Suprapubic skin (tissue), 4 donors: ENCODE results near the gene KAZN. TPM values are rescaled to one million over a fixed set of nuclear protein-coding genes. Genes with fewer than 3 reads are reported as not detected.

Experiments used
- DNase-seq, 2 donors: peaks; one replicate each; pipeline ENCODE4 v3.0.0-alpha.2; 2019; ENCODE audit warnings: low spot score in 2 of 2
- H3K27ac ChIP-seq: fragments of 200-600 bp; sonication (generic); one replicate; pipeline ENCODE4 v1.5.1; 2019
- H3K27me3 ChIP-seq: fragments of 200-600 bp; sonication (generic); one replicate; pipeline ENCODE4 v1.5.1; 2019
- H3K36me3 ChIP-seq: fragments of 200-600 bp; sonication (generic); one replicate; pipeline ENCODE4 v1.5.1; 2019
- H3K4me1 ChIP-seq: fragments of 200-600 bp; sonication (generic); one replicate; pipeline ENCODE4 v1.5.1; 2019
- H3K4me3 ChIP-seq: fragments of 200-600 bp; sonication (generic); one replicate; pipeline ENCODE4 v1.5.1; 2019; ENCODE audit warnings: mild to moderate bottlenecking
- H3K9me3 ChIP-seq: fragments of 200-600 bp; sonication (generic); one replicate; pipeline ENCODE4 v1.5.1; 2019
- EP300 ChIP-seq: sonication (generic); formaldehyde crosslinking; IDR thresholded peaks from one replicate; pipeline ENCODE4 v1.6.1; 2017; ENCODE audit warnings: antibody characterized with exemption
- POLR2A ChIP-seq, 2 donors: fragments of 450-650 bp; IDR thresholded peaks; one replicate each; pipeline ENCODE4 v1.6.1; 2017; ENCODE audit warnings: antibody characterized with exemption in 2 of 2, mild to moderate bottlenecking in 2 of 2, moderate library complexity in 2 of 2
- POLR2AphosphoS5 ChIP-seq, 3 donors: sonication (generic); formaldehyde crosslinking; IDR thresholded peaks; one replicate each; pipeline ENCODE4 v1.6.1; 2017; ENCODE audit warnings: antibody characterized with exemption in 3 of 3
- WGBS: methylation state at CpG from one replicate; pipeline ENCODE4 v1.1.5; 2018; 5-methylcytosine and 5-hydroxymethylcytosine counted together
- total RNA-seq, 4 donors: library from RNA; depleted of rRNA; stranded (reverse); fragments of >200 nt; gene quantifications; one replicate each; pipeline ENCODE4 v1.1.0, GENCODE V29; 2016
- TF ChIP-seq, protein P1 (sequence below), 2 donors: fragments of 200-600 bp in 1 of 2; fragments of 450-650 bp in 1 of 2; sonication (generic) in 1 of 2; IDR thresholded peaks; one replicate each; pipeline ENCODE4 v1.5.1; 2016 to 2019; ENCODE audit warnings: antibody characterized with exemption in 2 of 2, mild to moderate bottlenecking in 1 of 2, moderate library complexity in 1 of 2

Gene KAZN
- total RNA-seq, 4 donors from 2014 or later: 29.2 to 37.5 (median 31.7) TPM

DNA sequence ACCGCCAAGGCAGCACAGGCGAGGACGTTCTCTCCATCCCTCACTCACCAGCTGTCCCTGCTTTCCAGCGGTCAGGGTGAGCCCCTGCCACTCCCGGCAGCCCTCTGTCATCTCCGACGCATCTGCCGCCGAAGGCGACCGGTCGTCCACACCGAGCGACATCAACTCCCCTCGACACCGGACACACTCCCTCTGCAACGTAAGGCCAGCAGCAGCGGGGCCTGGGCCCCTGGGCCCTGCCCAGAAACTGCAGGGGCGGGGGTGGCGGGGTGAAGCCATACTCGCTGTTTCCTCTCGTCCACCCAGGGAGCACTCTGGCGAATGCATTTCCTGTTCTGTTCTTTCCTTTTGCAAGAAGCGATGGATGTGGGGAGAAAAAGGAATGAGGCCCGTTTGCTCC, 461.6 kb downstream of the KAZN start:
- no peaks in the 10 kb centered on the region for H3K4me1 ChIP-seq
- no peak for TF ChIP-seq EP300
- no peak for TF ChIP-seq POLR2A (IDR thresholded peaks at IDR 0.05)
- TF ChIP-seq, protein P1, sequence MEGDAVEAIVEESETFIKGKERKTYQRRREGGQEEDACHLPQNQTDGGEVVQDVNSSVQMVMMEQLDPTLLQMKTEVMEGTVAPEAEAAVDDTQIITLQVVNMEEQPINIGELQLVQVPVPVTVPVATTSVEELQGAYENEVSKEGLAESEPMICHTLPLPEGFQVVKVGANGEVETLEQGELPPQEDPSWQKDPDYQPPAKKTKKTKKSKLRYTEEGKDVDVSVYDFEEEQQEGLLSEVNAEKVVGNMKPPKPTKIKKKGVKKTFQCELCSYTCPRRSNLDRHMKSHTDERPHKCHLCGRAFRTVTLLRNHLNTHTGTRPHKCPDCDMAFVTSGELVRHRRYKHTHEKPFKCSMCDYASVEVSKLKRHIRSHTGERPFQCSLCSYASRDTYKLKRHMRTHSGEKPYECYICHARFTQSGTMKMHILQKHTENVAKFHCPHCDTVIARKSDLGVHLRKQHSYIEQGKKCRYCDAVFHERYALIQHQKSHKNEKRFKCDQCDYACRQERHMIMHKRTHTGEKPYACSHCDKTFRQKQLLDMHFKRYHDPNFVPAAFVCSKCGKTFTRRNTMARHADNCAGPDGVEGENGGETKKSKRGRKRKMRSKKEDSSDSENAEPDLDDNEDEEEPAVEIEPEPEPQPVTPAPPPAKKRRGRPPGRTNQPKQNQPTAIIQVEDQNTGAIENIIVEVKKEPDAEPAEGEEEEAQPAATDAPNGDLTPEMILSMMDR (IDR thresholded peaks at IDR 0.05): no peak
- no peak for TF ChIP-seq POLR2AphosphoS5 (IDR thresholded peaks at IDR 0.05)
- WGBS: 84% methylated on average over 25 of the region's 25 CpGs
- H3K36me3 ChIP-seq: peaks cover 88% of the 10 kb centered on the region
- H3K27me3 ChIP-seq: no peaks in the 10 kb centered on the region
- no peak for DNase-seq
- H3K27ac ChIP-seq: no peak overlapping the region
- peaks cover 5% of the 10 kb centered on the region for H3K9me3 ChIP-seq
- H3K4me3 ChIP-seq: no peak overlapping the region

DNA sequence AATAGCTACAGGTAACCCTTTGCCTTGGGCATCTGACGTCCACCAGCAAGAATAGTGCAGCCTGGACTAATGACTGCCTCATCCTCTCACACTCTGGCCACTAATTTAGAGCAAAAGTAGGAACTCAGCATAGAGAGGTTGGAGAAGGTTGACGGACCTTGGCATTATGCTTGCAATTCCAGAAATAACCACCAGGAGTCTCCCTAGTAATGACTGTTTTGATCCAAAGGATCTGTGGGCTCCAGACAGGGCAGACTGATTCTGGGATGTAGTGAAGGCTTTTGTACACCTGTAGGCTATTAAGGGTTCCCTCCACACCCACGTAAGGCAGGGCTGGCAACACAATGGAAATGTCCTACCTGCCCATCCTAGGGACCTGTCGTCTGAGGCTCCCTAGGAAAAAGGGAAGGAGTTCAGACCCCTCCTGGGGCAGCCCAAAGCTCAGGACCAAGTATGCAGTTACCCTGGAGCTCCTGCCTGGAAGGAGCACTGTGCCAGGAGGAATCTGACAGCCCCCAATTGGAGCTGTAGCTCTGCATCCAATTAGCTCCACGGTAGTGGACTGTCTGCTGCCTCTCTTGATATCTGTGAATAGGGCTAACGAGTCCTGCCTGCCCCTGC, 464.1 kb downstream of the KAZN start:
- Histone ChIP-seq H3K9me3 (peaks cover 5% of the 10 kb centered on the region), H3K36me3 (peaks cover 93% of the 10 kb centered on the region), H3K27ac (no peak overlapping the region), H3K4me1 (no peaks in the 10 kb centered on the region), H3K4me3 (no peak overlapping the region), H3K27me3 (no peaks in the 10 kb centered on the region)
- WGBS: 92% methylated on average over 6 of the region's 6 CpGs
- no peak for DNase-seq
- TF ChIP-seq POLR2A (IDR thresholded peaks at IDR 0.05): no peak
- TF ChIP-seq, protein P1 (IDR thresholded peaks at IDR 0.05): peak in 1 of 2 donors; percentile 14

DNA sequence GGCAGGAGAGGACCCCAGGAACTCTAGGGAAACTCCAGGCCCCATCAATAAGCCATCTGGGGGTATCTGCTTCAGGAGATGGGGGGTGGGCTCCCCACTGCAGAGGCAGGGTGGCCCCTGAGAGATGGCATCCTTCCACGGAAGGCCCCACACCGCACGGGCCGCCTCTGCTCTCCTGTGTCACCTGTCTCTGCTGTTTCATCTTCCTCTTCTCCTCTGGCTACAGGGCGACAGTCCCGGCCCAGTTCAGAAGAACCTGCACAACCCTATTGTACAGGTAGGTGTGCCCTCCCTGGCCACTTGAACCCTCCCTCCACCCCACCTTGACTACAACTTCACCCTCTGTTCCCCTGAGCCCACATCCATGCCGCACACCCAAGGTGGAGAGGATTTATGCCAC, 464.9 kb downstream of the KAZN start:
- DNase-seq: no peak
- H3K27me3 ChIP-seq: no peaks in the 10 kb centered on the region
- TF ChIP-seq POLR2A (IDR thresholded peaks at IDR 0.05) (no peak), EP300 (no peak), POLR2AphosphoS5 (IDR thresholded peaks at IDR 0.05) (no peak)
- TF ChIP-seq, protein P1 (IDR thresholded peaks at IDR 0.05): no peak
- 91% methylated on average over 7 of the region's 7 CpGs for WGBS
- H3K27ac ChIP-seq: no peak overlapping the region
- peaks cover 5% of the 10 kb centered on the region for H3K9me3 ChIP-seq
- H3K4me1 ChIP-seq: no peaks in the 10 kb centered on the region
- H3K36me3 ChIP-seq: peaks cover 86% of the 10 kb centered on the region
- no peak overlapping the region for H3K4me3 ChIP-seq

DNA sequence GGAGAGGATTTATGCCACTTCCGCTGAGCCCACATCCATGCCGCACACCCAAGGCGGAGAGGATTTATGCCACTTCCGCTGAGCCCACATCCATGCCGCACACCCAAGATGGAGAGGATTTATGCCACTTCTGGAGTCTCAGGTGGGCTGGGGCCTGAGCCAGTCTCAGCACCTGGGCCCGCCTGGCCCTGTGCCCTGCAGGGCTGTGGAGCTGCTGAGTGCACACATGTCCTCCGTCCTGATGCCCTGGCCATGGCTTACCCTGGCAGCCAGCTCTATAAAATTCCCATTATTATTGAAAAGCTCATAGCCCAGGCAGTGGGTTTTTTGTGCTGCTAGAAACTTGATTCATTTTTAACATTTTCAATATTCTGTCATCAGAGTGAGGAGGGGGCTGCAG, 465.3 kb downstream of the KAZN start:
- Histone ChIP-seq H3K36me3 (peaks cover 82% of the 10 kb centered on the region), H3K9me3 (peaks cover 5% of the 10 kb centered on the region), H3K4me1 (no peaks in the 10 kb centered on the region), H3K27ac (no peak overlapping the region), H3K4me3 (no peak overlapping the region), H3K27me3 (no peaks in the 10 kb centered on the region)
- DNase-seq: no peak
- no peak for TF ChIP-seq POLR2AphosphoS5 (IDR thresholded peaks at IDR 0.05)
- no peak for TF ChIP-seq EP300
- TF ChIP-seq, protein P1 (IDR thresholded peaks at IDR 0.05): no peak
- no peak for TF ChIP-seq POLR2A (IDR thresholded peaks at IDR 0.05)
- 96% methylated on average over 7 of the region's 7 CpGs for WGBS

DNA sequence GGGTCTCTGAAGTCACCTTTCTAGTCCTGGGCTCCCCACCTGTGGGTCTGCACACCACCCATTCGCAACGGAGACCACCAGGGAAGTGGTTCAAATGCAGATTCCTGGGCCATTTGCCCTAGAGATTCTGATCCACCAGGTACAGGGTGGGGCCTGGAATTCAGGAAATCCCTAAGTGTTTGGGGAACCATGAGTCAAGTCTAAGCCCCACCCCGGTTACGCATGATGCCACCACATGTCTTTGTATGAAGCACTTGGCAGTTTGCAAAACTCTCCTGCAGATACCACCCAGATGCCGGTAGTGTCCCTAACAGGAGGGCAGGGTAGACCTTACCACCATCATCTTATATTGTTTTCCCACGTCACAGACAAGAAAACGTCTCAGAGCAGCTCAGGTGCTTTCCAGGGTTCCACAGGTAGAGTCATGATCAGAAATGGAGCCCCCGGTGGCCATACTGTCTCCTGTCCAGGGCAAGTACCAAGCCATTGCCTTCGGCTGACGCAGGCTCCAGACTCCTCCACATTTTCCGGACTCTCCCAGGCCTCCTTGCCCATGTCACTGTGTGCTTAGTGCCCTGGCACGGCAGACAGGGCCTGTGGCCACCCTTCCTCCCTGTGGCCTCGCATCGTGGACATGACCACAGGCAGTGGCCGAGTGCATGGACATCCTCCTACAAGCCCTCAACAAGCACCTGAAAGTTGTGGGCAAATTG, 465.9 kb downstream of the KAZN start:
- Histone ChIP-seq H3K27me3 (no peaks in the 10 kb centered on the region), H3K9me3 (peaks cover 5% of the 10 kb centered on the region), H3K27ac (no peak overlapping the region), H3K4me3 (no peak overlapping the region), H3K4me1 (no peaks in the 10 kb centered on the region), H3K36me3 (peaks cover 78% of the 10 kb centered on the region)
- no peak for TF ChIP-seq POLR2AphosphoS5 (IDR thresholded peaks at IDR 0.05)
- TF ChIP-seq, protein P1 (IDR thresholded peaks at IDR 0.05): no peak
- TF ChIP-seq POLR2A (IDR thresholded peaks at IDR 0.05): no peak
- no peak for TF ChIP-seq EP300
- 88% methylated on average over 15 of the region's 15 CpGs for WGBS
- DNase-seq: no peak
